Endothelial cell of umbilical vein (primary cell): ENCODE measurements around the gene TAF6.

ENCODE experiments used
- CTCF ChIP-seq, 2 donors: IDR thresholded peaks; 1 replicate in 1 of 2; 2 replicates in 1 of 2; pipeline ENCODE4 v1.5.1; 2011; ENCODE audit warnings: low read length in 2 of 2, mild to moderate bottlenecking in 2 of 2, moderate library complexity in 2 of 2, control low read depth in 1 of 2, inconsistent platforms in 1 of 2, low read depth in 1 of 2; ENCODE audit not compliant: insufficient read depth in 1 of 2; ENCODE audit errors: extremely low read depth in 1 of 2
- EZH2 ChIP-seq: IDR thresholded peaks from 2 replicates; pipeline ENCODE4 v1.6.1; 2012; ENCODE audit warnings: borderline replicate concordance, low read depth, mild to moderate bottlenecking, moderate library complexity, low read length, inconsistent platforms; ENCODE audit not compliant: severe bottlenecking
- FOS ChIP-seq: IDR thresholded peaks from 2 replicates; pipeline ENCODE4 v1.6.1; 2011; ENCODE audit warnings: mild to moderate bottlenecking, low read length, moderate library complexity, borderline replicate concordance; ENCODE audit not compliant: insufficient read depth
- JUN ChIP-seq: IDR thresholded peaks from 2 replicates; pipeline ENCODE4 v1.6.1; 2011; ENCODE audit warnings: borderline replicate concordance, low read depth; ENCODE audit not compliant: insufficient read length, insufficient read depth
- MAX ChIP-seq: IDR thresholded peaks from 2 replicates; pipeline ENCODE4 v1.6.1; 2011; ENCODE audit not compliant: insufficient read depth, insufficient read length
- MYC ChIP-seq: IDR thresholded peaks from one replicate; pipeline ENCODE4 v1.6.1; 2011; ENCODE audit warnings: mild to moderate bottlenecking, low read depth, low read length
- POLR2A ChIP-seq: IDR thresholded peaks from 2 replicates; pipeline ENCODE4 v1.6.1; 2012; ENCODE audit warnings: low read depth, mild to moderate bottlenecking, control low read depth, low read length
- POLR2AphosphoS5 ChIP-seq: IDR thresholded peaks from 2 replicates; pipeline ENCODE4 v1.6.1; 2012; ENCODE audit warnings: low read depth, mild to moderate bottlenecking, control low read depth, low read length, moderate library complexity; ENCODE audit not compliant: insufficient read depth

- TF ChIP-seq CTCF (IDR thresholded peaks at IDR 0.05; ENCODE audit: extremely low read depth in 1 of 2, insufficient read depth in 1 of 2, low read depth in 1 of 2, low read length in 2 of 2) (no peak), POLR2A (no peak), EZH2 (no peak), POLR2AphosphoS5 (no peak), MYC (no peak), MAX (no peak), JUN (no peak), FOS (no peak)
Observed at GRCh38 chr7:100111156-100111555, 8.0 kb downstream of the TAF6 start.
